ENCODE measurements around the gene NRBP1. TPM values are rescaled to one million over a fixed set of nuclear protein-coding genes. Genes with fewer than 3 reads are reported as not detected.

The NRBP1 gene
- total and polyA plus RNA-seq, 9 of the 15 experiments (the other 6 are each of a cell fraction or from before 2014, with no cell fraction given), result 2.9 to 84.5 (median 36.9) TPM

- no peak for TF ChIP-seq SRSF3 (IDR thresholded peaks at IDR 0.05; ENCODE audit: insufficient read depth, low read length)
- no peak for TF ChIP-seq RREB1 (CRISPR knock-in tag; IDR thresholded peaks at IDR 0.05)
- peak; percentile 43 for TF ChIP-seq RB1 (IDR thresholded peaks at IDR 0.05; ENCODE audit: low read depth)
- no peak for TF ChIP-seq ZNF24 (IDR thresholded peaks at IDR 0.05)
- peak; percentile 60 for TF ChIP-seq FIP1L1 (IDR thresholded peaks at IDR 0.05; ENCODE audit: low read depth, low read length, poor library complexity, severe bottlenecking)
- no peak; the same call in 1 of the 2 replicates for TF ChIP-seq JUND (IDR thresholded peaks at IDR 0.05; ENCODE audit: borderline replicate concordance, low read depth, low read length)
- TF ChIP-seq JUND (tag; IDR thresholded peaks at IDR 0.05; ENCODE audit: borderline replicate concordance, low read depth, low read length), result no peak; the same call in 2 of the 3 replicates
- TF ChIP-seq ERF (CRISPR knock-in tag; IDR thresholded peaks at IDR 0.05), result 0 out of 2 replicates have a peak, but pooled peaks have one; percentile 27
- peak; percentile 83 for TF ChIP-seq POLR2B (IDR thresholded peaks at IDR 0.05; ENCODE audit: low read depth, partially characterized antibody)
- TF ChIP-seq EGR1 (conservative IDR thresholded peaks at IDR 0.05), result 0 out of 2 replicates have a peak, but pooled peaks have one; percentile 14
- TF ChIP-seq RBM17 (IDR thresholded peaks at IDR 0.05; ENCODE audit: borderline replicate concordance, low read depth, low read length), result no peak
- 0 out of 2 replicates have a peak, but pooled peaks have one; percentile 12 for TF ChIP-seq JUNB (CRISPR knock-in tag; conservative IDR thresholded peaks at IDR 0.05)
- TF ChIP-seq PHF8 (IDR thresholded peaks at IDR 0.05; ENCODE audit: borderline replicate concordance, low read length), result peak; percentile 98
- TF ChIP-seq STAT6 (CRISPR knock-in tag; IDR thresholded peaks at IDR 0.05), result peak; percentile 91; the same call in 1 of the 2 replicates
- peak; percentile 34 for TF ChIP-seq TAF7 (tag; IDR thresholded peaks at IDR 0.05)
- peak; percentile 80 for TF ChIP-seq HNRNPK (IDR thresholded peaks at IDR 0.05; ENCODE audit: low read depth, low read length, poor library complexity, severe bottlenecking)
- TF ChIP-seq LCOR (CRISPR knock-in tag; IDR thresholded peaks at IDR 0.05), result peak; percentile 85; the same call in 1 of the 2 replicates
- 0 out of 4 replicates have a peak, but pooled peaks of 1 of the 2 experiments have one; percentile 45 for TF ChIP-seq KDM4B (IDR thresholded peaks at IDR 0.05; ENCODE audit: borderline replicate concordance in 2 of 2, low read depth in 1 of 2)
These were observed at the start of gene NRBP1 (continued) for GRCh38 chr2:27428213-27428977.

All from K562 (cell line).